HCT116 (cell line): ENCODE results near the gene CENPM. TPM values are rescaled to one million over a fixed set of nuclear protein-coding genes. Genes with fewer than 3 reads are reported as not detected.

Experiments
- ATAC-seq: fragments of 200-7000 bp; cut with Tn5 transposase; 2 replicates; pipeline ENCODE4 v1.9.1; 2020; ENCODE audit warnings: mild to moderate bottlenecking, moderate library complexity
- BruUV-seq: library from RNA; stranded (reverse); fragments of 400-500 nt; replicated peaks from 2 replicates; lab custom pipeline; 2021; lab: Mats Ljungman, UMichigan
- CTCF ChIA-PET: fragments of 300-600 bp; sonication (Branson Sonifier 250); formaldehyde crosslinking; loops from one replicate; lab custom pipeline; 2021; ENCODE audit warnings: antibody characterized with exemption; lab: Charles Lee
- POLR2A ChIA-PET: fragments of 300-600, 350-600 bp; sonication (Branson Sonifier 250); formaldehyde crosslinking; loops from one replicate; lab custom pipeline; 2021; ENCODE audit warnings: antibody characterized with exemption; lab: Charles Lee
- RAD21 ChIA-PET, 2 experiments: fragments of 300-600 bp; sonication (Branson Sonifier 250); formaldehyde crosslinking; loops; one replicate each; lab custom pipeline; 2023; ENCODE audit warnings: low total read pairs in 2 of 2; ENCODE audit not compliant: uncharacterized antibody in 2 of 2, unreplicated experiment in 2 of 2, low non-redundant PET in 1 of 2; lab: Charles Lee
- DNase-seq: peaks from one replicate; pipeline ENCODE4 v3.0.0-alpha.2; 2010; ENCODE audit warnings: low read depth, low spot score
- H2AFZ ChIP-seq: fragments of 200-600 bp; shearing (Covaris generic), sonication (generic); 2 replicates; pipeline ENCODE4 v1.6.1; 2017; ENCODE audit warnings: low read depth, mixed run types, mixed read lengths, antibody characterized with exemption, low read length; ENCODE audit not compliant: poor library complexity, severe bottlenecking
- H3K27ac ChIP-seq: 2 replicates; pipeline ENCODE4 v1.5.1; 2012; ENCODE audit warnings: low read depth, low read length
- H3K27me3 ChIP-seq: fragments of 200-600 bp; sonication (generic); 2 replicates; pipeline ENCODE4 v1.6.1; 2016; ENCODE audit warnings: mixed run types, low read length, mixed read lengths; ENCODE audit not compliant: insufficient read depth
- H3K36me3 ChIP-seq, 2 experiments: fragments of 200-500 bp in 1 of 2; fragments of 200-600 bp in 1 of 2; sonication (Bioruptor generic) in 1 of 2; sonication (generic) in 1 of 2; 2 replicates each; pipeline versions ENCODE4 v1.5.1 to v1.6.1; 2014 to 2016; ENCODE audit warnings: low read length in 2 of 2, inconsistent platforms in 1 of 2, mixed read lengths in 1 of 2, mixed run types in 1 of 2; ENCODE audit not compliant: insufficient read depth in 2 of 2, control insufficient read depth in 1 of 2
- H3K4me1 ChIP-seq, 2 experiments: fragments of 200-600 bp in 1 of 2; sonication (generic) in 1 of 2; 2 replicates each; pipeline versions ENCODE4 v1.5.1 to v1.6.1; 2012 to 2017; ENCODE audit warnings: low read length in 2 of 2, inconsistent platforms in 1 of 2, mild to moderate bottlenecking in 1 of 2, mixed read lengths in 1 of 2, mixed run types in 1 of 2, moderate library complexity in 1 of 2; ENCODE audit not compliant: insufficient read depth in 2 of 2, control insufficient read depth in 1 of 2
- H3K4me2 ChIP-seq: fragments of 200-600 bp; sonication (generic); 2 replicates; pipeline ENCODE4 v1.6.1; 2017; ENCODE audit warnings: mixed run types, low read length, mixed read lengths
- H3K4me3 ChIP-seq, 2 experiments: fragments of 200-600 bp in 1 of 2; sonication (generic) in 1 of 2; replicated peaks in 1 of 2; 2 replicates each; pipeline ENCODE4 v1.5.1; 2011 to 2016; ENCODE audit warnings: low read length in 2 of 2, control low read depth in 1 of 2, low read depth in 1 of 2, mild to moderate bottlenecking in 1 of 2, mixed read lengths in 1 of 2, mixed run types in 1 of 2
- H3K79me2 ChIP-seq: fragments of 200-600 bp; sonication (generic); 2 replicates; pipeline ENCODE4 v1.6.1; 2017; ENCODE audit warnings: mild to moderate bottlenecking, mixed run types, low read length, moderate library complexity, mixed read lengths; ENCODE audit not compliant: insufficient read depth
- H3K9ac ChIP-seq: fragments of 200-600 bp; sonication (generic); 2 replicates; pipeline ENCODE4 v1.6.1; 2016; ENCODE audit warnings: low read length, mixed read lengths
- H3K9me2 ChIP-seq: fragments of 200-600 bp; sonication (generic), shearing (Covaris generic); 2 replicates; pipeline ENCODE4 v1.6.1; 2017; ENCODE audit warnings: mixed run types, mild to moderate bottlenecking, moderate library complexity; ENCODE audit not compliant: insufficient read depth
- H3K9me3 ChIP-seq, 2 experiments: fragments of 200-500 bp in 1 of 2; fragments of 200-600 bp in 1 of 2; sonication (Bioruptor generic) in 1 of 2; sonication (generic) in 1 of 2; 2 replicates each; pipeline ENCODE4 v1.6.1; 2014 to 2017; ENCODE audit warnings: low read length in 2 of 2, mixed read lengths in 2 of 2, inconsistent platforms in 1 of 2, low read depth in 1 of 2, mild to moderate bottlenecking in 1 of 2, mixed run types in 1 of 2, moderate library complexity in 1 of 2; ENCODE audit not compliant: control insufficient read depth in 1 of 2, insufficient read depth in 1 of 2
- H4K20me1 ChIP-seq: fragments of 200-600 bp; sonication (generic), shearing (Covaris generic); 2 replicates; pipeline ENCODE4 v1.6.1; 2017; ENCODE audit warnings: mixed run types, mild to moderate bottlenecking, moderate library complexity; ENCODE audit not compliant: insufficient read depth
- ATF3 ChIP-seq: IDR thresholded peaks from 2 replicates; pipeline ENCODE4 v1.6.1; 2012
- CEBPB ChIP-seq: IDR thresholded peaks from 2 replicates; pipeline ENCODE4 v1.6.1; 2012; ENCODE audit warnings: low read depth
- ELF1 ChIP-seq: IDR thresholded peaks from 2 replicates; pipeline ENCODE4 v1.6.1; 2012; ENCODE audit warnings: low read depth, borderline replicate concordance
- POLR2A ChIP-seq: IDR thresholded peaks from 2 replicates; pipeline ENCODE4 v1.7.0; 2011; ENCODE audit warnings: borderline replicate concordance; ENCODE audit not compliant: insufficient read depth, insufficient read length; ENCODE audit errors: extremely low read depth
- POLR2AphosphoS5 ChIP-seq: IDR thresholded peaks from 2 replicates; pipeline ENCODE4 v1.6.1; 2011; ENCODE audit warnings: mild to moderate bottlenecking, low read depth, low read length, moderate library complexity
- REST ChIP-seq: IDR thresholded peaks from 2 replicates; pipeline ENCODE4 v1.6.1; 2012; ENCODE audit warnings: low read depth
- SIN3A ChIP-seq: IDR thresholded peaks from 2 replicates; pipeline ENCODE4 v1.6.1; 2012; ENCODE audit warnings: low read depth
- SP1 ChIP-seq: IDR thresholded peaks from 2 replicates; pipeline ENCODE4 v1.6.1; 2012; ENCODE audit warnings: low read depth
- YY1 ChIP-seq: IDR thresholded peaks from 2 replicates; pipeline ENCODE4 v1.6.1; 2011; ENCODE audit warnings: low read length, low read depth, moderate library complexity, mild to moderate bottlenecking; ENCODE audit not compliant: insufficient replicate concordance; ENCODE audit errors: extremely low read depth
- ZBTB33 ChIP-seq: IDR thresholded peaks from 2 replicates; pipeline ENCODE4 v1.6.1; 2011; ENCODE audit warnings: mild to moderate bottlenecking, low read length, moderate library complexity; ENCODE audit not compliant: insufficient replicate concordance; ENCODE audit errors: extremely low read depth
- intact Hi-C: fragments of 100-400 bp; cut with micrococcal nuclease; formaldehyde crosslinking; loops from 2 replicates; pipeline ENCODE4 v1.10.0; 2022
- total RNA-seq: library from RNA; stranded (reverse); gene quantifications from one replicate; pipeline ENCODE4 v1.2.1, GENCODE V29; 2021; ENCODE audit not compliant: unreplicated experiment

CENPM gene
- total RNA-seq, 1 experiment from 2014 or later = 44.7 TPM

- DNase-seq (no peak), ATAC-seq (no peak)
- no peak overlapping the region for H3K4me3 ChIP-seq
- RAD21 ChIA-PET = no interaction called here
- POLR2A ChIA-PET = interaction anchor here (1.0 kb wide), 1 partner anchor 250 kb away, joined by 3 read pairs; no protein-coding TSS in a partner anchor
- no peaks in the 10 kb centered on the region for H3K79me2 ChIP-seq
- H2AFZ ChIP-seq = no peak overlapping the region
- intact Hi-C loops = no loop called here
- no peaks in the 10 kb centered on the region for H3K9me3 ChIP-seq
- no peaks in the 10 kb centered on the region for H3K36me3 ChIP-seq
- H3K27ac ChIP-seq = no peak overlapping the region
- TF ChIP-seq REST = no peak
- TF ChIP-seq SIN3A = no peak
- no peak for TF ChIP-seq ZBTB33
- no peak for TF ChIP-seq POLR2AphosphoS5
- no peak for TF ChIP-seq ATF3
- TF ChIP-seq ELF1 = no peak
- TF ChIP-seq SP1 = no peak
- TF ChIP-seq POLR2A = no peak
- TF ChIP-seq YY1 = no peak
- TF ChIP-seq CEBPB = no peak
- CTCF ChIA-PET = interaction anchor here (2.6 kb wide), 1 partner anchor 9 kb away, joined by 9 read pairs; no protein-coding TSS in a partner anchor
- BruUV-seq = no TSS peak
- H3K4me1 ChIP-seq = peaks cover 12 to 44% of the 10 kb centered on the region in 2 experiments
- H3K9me2 ChIP-seq = no peaks in the 10 kb centered on the region
- H3K4me2 ChIP-seq = no peak overlapping the region
- no peaks in the 10 kb centered on the region for H4K20me1 ChIP-seq
- no peaks in the 10 kb centered on the region for H3K27me3 ChIP-seq
- no peak overlapping the region for H3K9ac ChIP-seq
Measured at GRCh38 chr22:41916745-41917358, 30.1 kb downstream of the CENPM start.
